Mesenchymal stem cell (in vitro differentiated cells and primary cell): ENCODE results near the gene ATP2C1.
"Not testable (repeated sequence)": the region's sequence is repeated elsewhere in the genome, so short reads cannot be mapped to it uniquely, and the experiment has no call there.

Experiments used
- DNase-seq: peaks from one replicate; pipeline ENCODE4 v3.0.0-alpha.2; 2013
- H2AFZ ChIP-seq: one replicate; pipeline ENCODE4 v1.6.1; 2013; ENCODE audit warnings: low read depth, mild to moderate bottlenecking, control low read depth, inconsistent platforms, low read length, moderate library complexity
- H2AK5ac ChIP-seq: 2 replicates; pipeline ENCODE4 v1.6.1; 2013; ENCODE audit warnings: low read length, moderate library complexity, mild to moderate bottlenecking, inconsistent platforms; ENCODE audit not compliant: severe bottlenecking
- H2BK120ac ChIP-seq: one replicate; pipeline ENCODE4 v1.6.1; 2013; ENCODE audit warnings: low read depth, mild to moderate bottlenecking, inconsistent platforms, low read length, moderate library complexity
- H2BK12ac ChIP-seq, 2 experiments: one replicate each; pipeline ENCODE4 v1.6.1; 2013; ENCODE audit warnings: inconsistent platforms in 2 of 2, low read length in 2 of 2, mild to moderate bottlenecking in 2 of 2, moderate library complexity in 2 of 2, control low read depth in 1 of 2
- H2BK15ac ChIP-seq: one replicate; pipeline ENCODE4 v1.6.1; 2013; ENCODE audit warnings: mild to moderate bottlenecking, low read depth, inconsistent platforms; ENCODE audit not compliant: poor library complexity, severe bottlenecking
- H2BK5ac ChIP-seq: 2 replicates; pipeline ENCODE4 v1.6.1; 2013; ENCODE audit warnings: low read depth, mild to moderate bottlenecking, low read length, control low read depth, inconsistent platforms; ENCODE audit not compliant: poor library complexity, severe bottlenecking
- H3K14ac ChIP-seq, 2 experiments: one replicate each; pipeline ENCODE4 v1.6.1; 2013; ENCODE audit warnings: inconsistent platforms in 2 of 2, low read length in 2 of 2, control low read depth in 1 of 2, mild to moderate bottlenecking in 1 of 2, moderate library complexity in 1 of 2
- H3K18ac ChIP-seq, 2 experiments: one replicate each; pipeline ENCODE4 v1.6.1; 2013; ENCODE audit warnings: inconsistent platforms in 2 of 2, low read length in 2 of 2, control low read depth in 1 of 2, low read depth in 1 of 2, mild to moderate bottlenecking in 1 of 2
- H3K23ac ChIP-seq, 2 experiments: one replicate each; pipeline ENCODE4 v1.6.1; 2013; ENCODE audit warnings: inconsistent platforms in 2 of 2, low read length in 2 of 2, mild to moderate bottlenecking in 2 of 2, moderate library complexity in 2 of 2, control low read depth in 1 of 2
- H3K27ac ChIP-seq: 2 replicates; pipeline ENCODE4 v1.5.1; 2013; ENCODE audit warnings: mild to moderate bottlenecking, moderate library complexity, low read length, control low read depth, inconsistent platforms; ENCODE audit not compliant: poor library complexity, severe bottlenecking
- H3K27me3 ChIP-seq, 2 experiments: 2 replicates each; pipeline versions ENCODE4 v1.6.1 to v1.7.0; 2013; ENCODE audit warnings: low read length in 2 of 2, mild to moderate bottlenecking in 2 of 2, moderate library complexity in 2 of 2, control low read depth in 1 of 2, inconsistent platforms in 1 of 2; ENCODE audit not compliant: control insufficient read depth in 1 of 2, insufficient read depth in 1 of 2
- H3K36me3 ChIP-seq, 2 experiments: 2 replicates each; pipeline versions ENCODE4 v1.6.1 to v1.7.0; 2013; ENCODE audit warnings: low read length in 2 of 2, control low read depth in 1 of 2, inconsistent platforms in 1 of 2, low read depth in 1 of 2, mild to moderate bottlenecking in 1 of 2; ENCODE audit not compliant: insufficient read depth in 2 of 2, control insufficient read depth in 1 of 2
- H3K4ac ChIP-seq, 2 experiments: one replicate each; pipeline ENCODE4 v1.6.1; 2013; ENCODE audit warnings: inconsistent platforms in 2 of 2, low read length in 2 of 2, mild to moderate bottlenecking in 2 of 2, moderate library complexity in 2 of 2, control low read depth in 1 of 2, low read depth in 1 of 2
- H3K4me1 ChIP-seq: 2 replicates; pipeline ENCODE4 v1.6.1; 2013; ENCODE audit warnings: low read depth, low read length, control low read depth; ENCODE audit not compliant: control insufficient read depth, insufficient read depth
- H3K4me2 ChIP-seq: 2 replicates; pipeline ENCODE4 v1.6.1; 2013; ENCODE audit warnings: low read length, mild to moderate bottlenecking, inconsistent platforms; ENCODE audit not compliant: poor library complexity, severe bottlenecking
- H3K4me3 ChIP-seq, 2 experiments: 2 replicates each; pipeline versions ENCODE4 v1.5.1 to v1.7.0; 2013; ENCODE audit warnings: low read length in 2 of 2, mild to moderate bottlenecking in 2 of 2, control low read depth in 1 of 2, low read depth in 1 of 2; ENCODE audit not compliant: insufficient read depth in 1 of 2
- H3K79me1 ChIP-seq: replicated peaks from 2 replicates; pipeline ENCODE4 v1.6.1; 2013; ENCODE audit warnings: mild to moderate bottlenecking, control low read depth, low read length, inconsistent platforms; ENCODE audit not compliant: poor library complexity, severe bottlenecking
- H3K9ac ChIP-seq: 2 replicates; pipeline ENCODE4 v1.7.0; 2013; ENCODE audit warnings: mild to moderate bottlenecking, low read length, moderate library complexity
- H3K9me3 ChIP-seq: 2 replicates; pipeline ENCODE4 v1.7.0; 2013; ENCODE audit warnings: mild to moderate bottlenecking, low read length; ENCODE audit not compliant: control insufficient read depth
- H4K8ac ChIP-seq: one replicate; pipeline ENCODE4 v1.6.1; 2013; ENCODE audit warnings: inconsistent platforms, mild to moderate bottlenecking, low read length, moderate library complexity
- H4K91ac ChIP-seq: one replicate; pipeline ENCODE4 v1.6.1; 2013; ENCODE audit warnings: mild to moderate bottlenecking, low read length, inconsistent platforms
- WGBS: methylation state at CpG from one replicate; pipeline ENCODE4 v1.1.7; 2013; ENCODE audit warnings: mixed read lengths; 5-methylcytosine and 5-hydroxymethylcytosine counted together

ATP2C1 gene

DNA sequence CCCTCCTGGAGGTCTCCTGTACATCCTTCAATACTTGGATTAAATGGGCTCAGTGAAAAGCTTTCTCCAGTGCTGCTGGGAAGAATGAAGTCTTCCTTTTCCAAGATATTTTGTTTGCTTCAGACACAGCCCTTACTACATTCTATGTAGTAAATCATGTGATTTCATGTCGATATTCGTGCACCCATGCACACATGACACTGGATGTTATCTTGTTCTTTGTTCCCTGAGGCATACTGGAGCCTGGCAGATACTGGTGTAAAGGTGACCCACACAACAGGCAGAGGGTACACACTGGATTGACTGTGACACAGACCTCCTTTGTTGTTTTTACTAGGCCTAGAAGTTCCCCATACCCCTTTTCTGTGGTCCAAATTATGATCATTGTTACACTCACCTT is 40.3 kb upstream of the ATP2C1 start:
- Histone ChIP-seq H3K79me1 (no peaks in the 10 kb centered on the region), H2BK15ac (peak overlapping the region; percentile 52), H3K4me3 (no peak overlapping the region), H3K18ac (no peak overlapping the region), H3K9ac (no peak overlapping the region), H2BK12ac (no peak overlapping the region), H2BK5ac (no peak overlapping the region), H3K27me3 (peaks cover 4 to 5% of the 10 kb centered on the region in 2 experiments), H3K27ac (no peak overlapping the region), H3K4ac (no peak overlapping the region), H2AFZ (no peak overlapping the region), H3K4me2 (no peak overlapping the region), H4K91ac (no peak overlapping the region), H3K4me1 (no peaks in the 10 kb centered on the region), H3K23ac (no peak overlapping the region), H4K8ac (no peak overlapping the region), H2BK120ac (no peak overlapping the region), H3K9me3 (no peaks in the 10 kb centered on the region), H3K14ac (no peak overlapping the region), H3K36me3 (no peaks in the 10 kb centered on the region), H2AK5ac (no peak overlapping the region)
- 52% methylated on average over 2 of the region's 2 CpGs for WGBS
- DNase-seq = no peak

DNA sequence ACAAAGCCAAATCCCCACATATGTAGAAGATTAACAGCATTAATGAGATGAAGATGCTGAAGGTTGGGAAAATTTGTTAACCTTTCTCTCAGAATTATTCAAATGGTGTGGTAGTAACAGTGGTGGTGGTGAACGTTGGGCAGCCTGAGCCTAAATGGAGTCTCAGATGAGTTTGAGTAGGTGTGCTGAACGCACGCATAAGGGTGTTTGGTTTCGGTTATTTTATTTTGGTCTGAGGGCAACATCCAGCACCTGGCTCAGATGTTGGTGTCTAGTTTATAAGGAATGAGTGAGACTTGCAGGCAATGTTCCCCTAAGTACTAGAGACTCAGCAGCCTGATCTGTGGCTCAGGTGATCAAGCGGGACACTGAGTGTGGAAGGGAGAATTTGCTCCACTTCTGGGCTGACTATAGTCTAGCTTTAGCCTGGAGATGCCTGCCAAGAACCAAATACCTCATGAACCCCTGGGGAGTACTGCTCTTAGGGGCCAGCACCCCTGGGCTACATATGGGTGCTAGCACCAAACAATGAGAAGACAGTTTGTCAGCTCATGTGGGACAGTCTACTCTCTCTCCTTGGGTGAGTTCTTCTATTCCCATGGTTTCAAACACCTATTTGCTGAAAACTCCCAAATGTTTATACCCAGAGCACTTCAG is 39.5 kb upstream of the ATP2C1 start:
- no peak overlapping the region for H2BK5ac ChIP-seq
- no peak overlapping the region for H3K18ac ChIP-seq
- H3K79me1 ChIP-seq = no peaks in the 10 kb centered on the region
- H3K36me3 ChIP-seq = no peaks in the 10 kb centered on the region
- DNase-seq = no peak
- no peak overlapping the region for H3K23ac ChIP-seq
- H3K14ac ChIP-seq = no peak overlapping the region
- peaks cover 4 to 5% of the 10 kb centered on the region in 2 experiments for H3K27me3 ChIP-seq
- no peak overlapping the region for H3K4me2 ChIP-seq
- H2BK120ac ChIP-seq = no peak overlapping the region
- no peak overlapping the region for H3K4ac ChIP-seq
- H4K91ac ChIP-seq = no peak overlapping the region
- 91% methylated on average over 5 of the region's 5 CpGs for WGBS
- H3K4me3 ChIP-seq = no peak overlapping the region
- no peak overlapping the region for H3K9ac ChIP-seq
- no peak overlapping the region for H2AK5ac ChIP-seq
- H4K8ac ChIP-seq = no peak overlapping the region
- no peaks in the 10 kb centered on the region for H3K9me3 ChIP-seq
- no peak overlapping the region for H2BK15ac ChIP-seq
- no peaks in the 10 kb centered on the region for H3K4me1 ChIP-seq
- H2AFZ ChIP-seq = no peak overlapping the region
- no peak overlapping the region for H3K27ac ChIP-seq
- no peak overlapping the region for H2BK12ac ChIP-seq

DNA sequence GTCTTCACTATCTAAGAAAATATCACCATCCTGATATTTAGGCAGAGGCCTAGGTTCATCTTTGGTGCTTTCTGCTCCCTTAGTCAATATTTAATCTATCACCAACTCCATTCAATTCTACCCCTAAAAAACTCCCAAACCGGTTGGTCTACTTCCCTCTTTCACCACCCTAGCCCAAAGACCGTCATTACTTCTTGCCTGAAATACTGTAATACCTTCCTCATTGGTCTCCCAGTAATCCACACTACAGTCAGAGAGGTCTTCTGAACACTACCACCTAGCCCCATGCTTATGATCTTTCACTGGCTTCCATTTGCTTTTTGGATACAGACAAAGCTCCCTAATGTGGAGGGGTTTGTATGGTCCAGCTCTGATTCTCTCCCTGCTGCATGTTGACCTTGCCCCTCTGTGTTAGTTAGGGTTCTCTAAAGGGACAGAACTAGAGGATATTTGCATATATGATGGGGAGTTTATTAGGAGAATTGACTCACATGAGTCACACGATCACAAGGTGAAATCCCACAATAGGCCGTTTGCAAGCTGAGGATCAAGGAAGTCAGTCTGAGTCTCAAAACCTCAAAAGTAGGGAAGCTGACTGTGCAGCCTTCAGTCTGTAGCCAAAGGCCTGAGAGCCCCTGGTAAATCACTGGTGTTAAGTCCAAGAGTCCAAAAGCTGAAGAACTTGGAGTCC is 36.4 kb upstream of the ATP2C1 start:
- no peak overlapping the region for H4K91ac ChIP-seq
- H3K27ac ChIP-seq = no peak overlapping the region
- H3K9ac ChIP-seq = no peak overlapping the region
- 87% methylated on average over 4 of the region's 4 CpGs for WGBS
- no peaks in the 10 kb centered on the region for H3K4me1 ChIP-seq
- no peak overlapping the region for H2BK12ac ChIP-seq
- H3K9me3 ChIP-seq = no peaks in the 10 kb centered on the region
- no peak overlapping the region for H3K4me3 ChIP-seq
- H3K4ac ChIP-seq = no peak overlapping the region
- H3K27me3 ChIP-seq = peaks cover 0 to 5% of the 10 kb centered on the region in 2 experiments
- H2BK15ac ChIP-seq = no peak overlapping the region
- no peak overlapping the region for H3K23ac ChIP-seq
- no peak overlapping the region for H2AK5ac ChIP-seq
- H2AFZ ChIP-seq = no peak overlapping the region
- no peak for DNase-seq
- no peak overlapping the region for H3K4me2 ChIP-seq
- H2BK120ac ChIP-seq = no peak overlapping the region
- H3K36me3 ChIP-seq = no peaks in the 10 kb centered on the region
- no peaks in the 10 kb centered on the region for H3K79me1 ChIP-seq
- no peak overlapping the region for H4K8ac ChIP-seq
- H3K14ac ChIP-seq = no peak overlapping the region
- no peak overlapping the region for H2BK5ac ChIP-seq
- no peak overlapping the region for H3K18ac ChIP-seq

DNA sequence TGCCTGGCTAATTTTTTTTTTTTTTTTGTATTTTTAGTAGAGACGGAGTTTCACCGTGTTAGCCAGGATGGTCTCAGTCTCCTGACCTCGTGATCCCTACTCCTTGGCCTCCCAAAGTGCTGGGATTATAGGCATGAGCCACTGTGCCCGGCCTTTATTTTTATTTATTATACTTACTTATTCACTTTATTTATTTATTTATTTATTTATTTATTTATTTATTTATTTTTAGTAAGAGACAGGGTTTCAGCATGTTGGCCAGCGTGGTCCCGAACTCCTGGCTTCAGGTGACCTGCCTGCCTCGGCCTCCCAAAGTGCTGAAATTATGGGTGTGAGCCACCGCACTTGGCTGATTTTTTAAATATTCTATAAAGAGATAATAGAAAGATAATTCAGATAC is 31.8 kb upstream of the ATP2C1 start:
- WGBS = 85% methylated on average over 5 of the region's 8 CpGs
- H2BK12ac ChIP-seq = not testable (repeated sequence)

More for the DNA sequence above, 31.8 kb upstream of the ATP2C1 start:
- H2BK120ac ChIP-seq, H3K27me3 ChIP-seq, H4K8ac ChIP-seq, H2BK5ac ChIP-seq, H3K18ac ChIP-seq, H3K23ac ChIP-seq, H3K4me1 ChIP-seq, DNase-seq, H3K36me3 ChIP-seq, H2BK15ac ChIP-seq, H2AK5ac ChIP-seq, H4K91ac ChIP-seq, H3K4me2 ChIP-seq, H3K79me1 ChIP-seq, H3K14ac ChIP-seq, H2AFZ ChIP-seq, H3K4ac ChIP-seq, H3K9ac ChIP-seq, H3K4me3 ChIP-seq, H3K27ac ChIP-seq, H3K9me3 ChIP-seq: not testable (repeated sequence)
